H9 (cell line): Measurements from ENCODE around the gene EPSTI1. TPM values are rescaled to one million over a fixed set of nuclear protein-coding genes. Genes with fewer than 3 reads are reported as not detected.

Experiments used
- DNase-seq: peaks from one replicate; pipeline ENCODE4 v3.0.0-alpha.2; 2017
- H2AFZ ChIP-seq: one replicate; pipeline ENCODE4 v1.6.1; 2013; ENCODE audit warnings: mild to moderate bottlenecking, low read length, control low read depth, moderate library complexity
- H2AK5ac ChIP-seq: 2 replicates; pipeline ENCODE4 v1.6.1; 2013; ENCODE audit warnings: low read length, control low read depth, mixed read lengths; ENCODE audit not compliant: insufficient read length
- H2BK120ac ChIP-seq: one replicate; pipeline ENCODE4 v1.6.1; 2013; ENCODE audit warnings: low read depth, mild to moderate bottlenecking, low read length, control low read depth, inconsistent platforms; ENCODE audit not compliant: poor library complexity, severe bottlenecking
- H2BK12ac ChIP-seq: 2 replicates; pipeline ENCODE4 v1.6.1; 2013; ENCODE audit warnings: low read length, control low read depth, mixed read lengths, low read depth; ENCODE audit not compliant: insufficient read length
- H2BK15ac ChIP-seq: 2 replicates; pipeline ENCODE4 v1.6.1; 2013; ENCODE audit warnings: low read depth, low read length, control low read depth
- H2BK20ac ChIP-seq: one replicate; pipeline ENCODE4 v1.6.1; 2013; ENCODE audit warnings: low read depth, mild to moderate bottlenecking, low read length, control low read depth, inconsistent platforms; ENCODE audit not compliant: poor library complexity, severe bottlenecking
- H2BK5ac ChIP-seq: 2 replicates; pipeline ENCODE4 v1.6.1; 2013; ENCODE audit warnings: low read length, control low read depth, mixed read lengths; ENCODE audit not compliant: insufficient read length
- H3K14ac ChIP-seq: 2 replicates; pipeline ENCODE4 v1.6.1; 2013; ENCODE audit warnings: low read length, control low read depth; ENCODE audit not compliant: insufficient read depth
- H3K18ac ChIP-seq: 2 replicates; pipeline ENCODE4 v1.6.1; 2013; ENCODE audit warnings: low read depth, mild to moderate bottlenecking, mixed read lengths, low read length, control low read depth; ENCODE audit not compliant: insufficient read length
- H3K23ac ChIP-seq: 2 replicates; pipeline ENCODE4 v1.6.1; 2013; ENCODE audit warnings: low read length, control low read depth, mixed read lengths, low read depth; ENCODE audit not compliant: insufficient read length
- H3K23me2 ChIP-seq: 2 replicates; pipeline ENCODE4 v1.6.1; 2013; ENCODE audit warnings: low read depth, mild to moderate bottlenecking, mixed read lengths, low read length, control low read depth; ENCODE audit not compliant: insufficient read length, poor library complexity, severe bottlenecking
- H3K27ac ChIP-seq: 2 replicates; pipeline ENCODE4 v1.5.1; 2013; ENCODE audit warnings: low read length, control low read depth, mixed read lengths, low read depth; ENCODE audit not compliant: insufficient read length
- H3K27me3 ChIP-seq: 2 replicates; pipeline ENCODE4 v1.6.1; 2013; ENCODE audit warnings: low read length, control low read depth, inconsistent platforms; ENCODE audit not compliant: insufficient read depth
- H3K4ac ChIP-seq: 2 replicates; pipeline ENCODE4 v1.6.1; 2013; ENCODE audit warnings: low read depth, mild to moderate bottlenecking, control low read depth, inconsistent platforms, low read length, moderate library complexity
- H3K4me1 ChIP-seq: 2 replicates; pipeline ENCODE4 v1.6.1; 2013; ENCODE audit warnings: low read length, control low read depth, inconsistent platforms; ENCODE audit not compliant: insufficient read depth
- H3K4me2 ChIP-seq: 2 replicates; pipeline ENCODE4 v1.6.1; 2013; ENCODE audit warnings: low read length, control low read depth, mixed read lengths; ENCODE audit not compliant: insufficient read length, insufficient read depth
- H3K56ac ChIP-seq: 2 replicates; pipeline ENCODE4 v1.6.1; 2013; ENCODE audit warnings: low read depth, mild to moderate bottlenecking, mixed read lengths, low read length, control low read depth; ENCODE audit not compliant: insufficient read length
- H3K79me1 ChIP-seq: 2 replicates; pipeline ENCODE4 v1.6.1; 2013; ENCODE audit warnings: low read depth, mild to moderate bottlenecking, moderate library complexity, low read length, control low read depth, inconsistent platforms; ENCODE audit not compliant: insufficient read depth, poor library complexity, severe bottlenecking
- H3K79me2 ChIP-seq: 2 replicates; pipeline ENCODE4 v1.6.1; 2013; ENCODE audit warnings: low read length, control low read depth, inconsistent platforms; ENCODE audit not compliant: insufficient read depth
- H3K9ac ChIP-seq: 2 replicates; pipeline ENCODE4 v1.6.1; 2013; ENCODE audit warnings: low read length, control low read depth, mixed read lengths; ENCODE audit not compliant: insufficient read length; ENCODE audit errors: extremely low read depth
- H3K9me3 ChIP-seq: one replicate; pipeline ENCODE4 v1.6.1; 2013; ENCODE audit warnings: low read depth, low read length, inconsistent platforms; ENCODE audit not compliant: control insufficient read depth
- H3T11ph ChIP-seq: one replicate; pipeline ENCODE4 v1.6.1; 2013; ENCODE audit warnings: mild to moderate bottlenecking, low read length, control low read depth, inconsistent platforms
- H4K20me1 ChIP-seq: one replicate; pipeline ENCODE4 v1.6.1; 2013; ENCODE audit not compliant: control insufficient read depth, insufficient read length, insufficient read depth
- H4K5ac ChIP-seq: 2 replicates; pipeline ENCODE4 v1.6.1; 2013; ENCODE audit warnings: low read depth, mild to moderate bottlenecking, mixed read lengths, low read length, control low read depth; ENCODE audit not compliant: insufficient read length
- H4K8ac ChIP-seq: replicated peaks from 2 replicates; pipeline ENCODE4 v1.6.1; 2013; ENCODE audit warnings: low read length, control low read depth, mixed read lengths, low read depth; ENCODE audit not compliant: insufficient read length
- H4K91ac ChIP-seq: 2 replicates; pipeline ENCODE4 v1.6.1; 2013; ENCODE audit warnings: low read depth, mild to moderate bottlenecking, moderate library complexity, mixed read lengths, low read length, control low read depth; ENCODE audit not compliant: insufficient read length
- H3K27ac Mint-ChIP-seq, 3 experiments: 2 replicates in 2 of 3; 3 replicates in 1 of 3; pipeline ENCODE4 v1.8.0; 2020 to 2021; ENCODE audit warnings: mixed read lengths in 3 of 3, mild to moderate bottlenecking in 1 of 3, moderate library complexity in 1 of 3
- H3K27me3 Mint-ChIP-seq: 2 replicates; pipeline ENCODE4 v1.8.0; 2021; ENCODE audit warnings: low read depth, mild to moderate bottlenecking, moderate library complexity, mixed read lengths
- H3K36me3 Mint-ChIP-seq, 3 experiments: 2 replicates in 2 of 3; 3 replicates in 1 of 3; pipeline ENCODE4 v1.8.0; 2020 to 2021; ENCODE audit warnings: low read depth in 3 of 3, mixed read lengths in 3 of 3; ENCODE audit not compliant: insufficient read depth in 1 of 3
- H3K4me1 Mint-ChIP-seq, 2 experiments: 2 replicates each; pipeline ENCODE4 v1.8.0; 2020; ENCODE audit warnings: mixed read lengths in 2 of 2
- H3K4me3 Mint-ChIP-seq, 2 experiments: 2 replicates in 1 of 2; 3 replicates in 1 of 2; pipeline ENCODE4 v1.8.0; 2020 to 2021; ENCODE audit warnings: mild to moderate bottlenecking in 2 of 2, mixed read lengths in 2 of 2, moderate library complexity in 1 of 2
- H3K9me3 Mint-ChIP-seq, 2 experiments: 2 replicates in 1 of 2; 3 replicates in 1 of 2; pipeline ENCODE4 v1.8.0; 2020; ENCODE audit warnings: mild to moderate bottlenecking in 2 of 2, mixed read lengths in 2 of 2, moderate library complexity in 1 of 2
- CTCF ChIP-seq: fragments of 200-600 bp; sonication (generic); conservative IDR thresholded peaks from 3 replicates; pipeline ENCODE4 v1.8.0; 2021; ENCODE audit warnings: antibody characterized with exemption, mild to moderate bottlenecking
- WGBS: extraction: QIAGEN DNeasy Blood & Tissue Kit; methylation state at CpG from one replicate; pipeline ENCODE4 v1.1.7; 2013; ENCODE audit warnings: missing lambda C conversion rate, low lambda C conversion rate, mixed read lengths; ENCODE audit not compliant: insufficient read length; ENCODE audit errors: extremely low coverage; 5-methylcytosine and 5-hydroxymethylcytosine counted together
- total RNA-seq: library from RNA; stranded (reverse); gene quantifications from 2 replicates; pipeline ENCODE4 v1.2.1, GENCODE V29; 2021

Gene EPSTI1
- total RNA-seq, 1 experiment from 2014 or later: 0.70 TPM

GRCh38 chr13:43000676-43001075 is 8.6 kb upstream of the EPSTI1 start:
- Histone ChIP-seq H2AFZ (no peak overlapping the region), H3K27me3 (no peaks in the 10 kb centered on the region), H3K23me2 (no peaks in the 10 kb centered on the region), H3K27ac (no peak overlapping the region), H3K4me1 (no peaks in the 10 kb centered on the region), H3K9ac (no peak overlapping the region), H3K14ac (no peak overlapping the region), H3K4me2 (no peak overlapping the region), H3T11ph (no peak overlapping the region), H2BK5ac (no peak overlapping the region), H4K5ac (no peak overlapping the region), H3K18ac (no peak overlapping the region), H2BK12ac (no peak overlapping the region), H4K91ac (no peak overlapping the region), H3K9me3 (no peaks in the 10 kb centered on the region), H3K4ac (no peak overlapping the region), H3K79me1 (no peaks in the 10 kb centered on the region), H2BK120ac (no peak overlapping the region), H3K23ac (no peak overlapping the region), H3K79me2 (no peaks in the 10 kb centered on the region), H2AK5ac (no peak overlapping the region), H4K20me1 (no peaks in the 10 kb centered on the region), H2BK20ac (no peak overlapping the region), H3K56ac (no peak overlapping the region), H4K8ac (no peak overlapping the region), H2BK15ac (no peak overlapping the region)
- no peak for TF ChIP-seq CTCF
- Mint-ChIP-seq H3K36me3 (no peaks in the 10 kb centered on the region), H3K9me3 (no peaks in the 10 kb centered on the region), H3K27me3 (no peaks in the 10 kb centered on the region), H3K4me1 (peaks cover 5 to 9% of the 10 kb centered on the region in 2 experiments), H3K4me3 (no peak overlapping the region), H3K27ac (no peak overlapping the region)
- DNase-seq: no peak
- no CpG with 5 or more reads among the region's 4 CpGs for WGBS
